ENCODE measurements around the gene RPS14.
A peak's percentile ranks its signal among the peaks of the same experiment; 100 is the strongest.

RPS14 gene

DNA sequence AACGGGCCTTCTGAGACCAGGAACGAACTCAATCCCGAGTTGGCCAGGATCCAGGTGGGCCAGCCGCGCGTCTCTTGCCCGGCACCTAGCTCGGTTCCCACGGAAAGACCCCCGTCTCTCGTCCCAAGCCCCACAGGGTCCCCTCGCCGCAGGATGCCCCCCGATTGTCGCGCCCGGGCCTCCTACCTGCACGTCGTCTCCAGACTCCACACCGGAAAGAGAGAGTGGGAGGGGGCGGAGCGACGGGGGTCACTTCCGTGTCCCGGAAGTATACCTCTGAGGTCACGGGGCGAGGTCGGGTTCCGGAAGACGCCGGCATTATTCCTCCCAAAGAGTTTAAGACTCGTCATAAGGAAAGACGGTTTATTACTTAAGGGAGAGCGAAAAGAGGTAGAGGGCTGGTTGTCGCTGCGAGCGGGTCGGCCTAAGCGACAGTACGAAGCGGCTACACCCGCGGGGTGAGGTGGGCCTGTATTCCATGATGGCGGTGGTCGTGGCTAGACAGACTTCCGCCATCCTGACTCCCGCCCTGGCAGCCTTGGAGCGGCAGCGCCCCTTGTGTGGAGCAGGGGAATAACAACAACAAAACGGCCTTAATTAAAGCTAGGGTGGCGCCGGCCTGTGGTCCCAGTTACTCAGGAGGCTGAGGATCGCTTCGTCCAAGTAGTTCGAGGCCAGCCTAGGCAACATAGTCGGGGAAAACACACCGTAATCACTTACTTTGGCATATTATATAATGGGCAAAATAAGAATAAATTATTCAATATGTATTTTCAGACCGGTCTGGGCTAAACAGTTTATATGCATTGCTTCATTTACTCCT, at the start of gene RPS14:
RPS14 (minus strand) TSS at position 223 of the 823 bp plus-strand sequence. CDS start 2,006 bp downstream, outside the sequence.
- peak; percentile 88 to 89 for DNase-seq (ENCODE audit: low read depth in 1 of 2, low spot score in 1 of 2)

- no peak for DNase-seq (ENCODE audit: low read depth in 1 of 2, low spot score in 1 of 2)
Observed at GRCh38 chr5:150498971-150499370, 49.4 kb upstream of the RPS14 start.

- no peak for DNase-seq (ENCODE audit: low read depth in 1 of 2, low spot score in 1 of 2)
Observed at GRCh38 chr5:150498501-150498900, 49.0 kb upstream of the RPS14 start.

DNA sequence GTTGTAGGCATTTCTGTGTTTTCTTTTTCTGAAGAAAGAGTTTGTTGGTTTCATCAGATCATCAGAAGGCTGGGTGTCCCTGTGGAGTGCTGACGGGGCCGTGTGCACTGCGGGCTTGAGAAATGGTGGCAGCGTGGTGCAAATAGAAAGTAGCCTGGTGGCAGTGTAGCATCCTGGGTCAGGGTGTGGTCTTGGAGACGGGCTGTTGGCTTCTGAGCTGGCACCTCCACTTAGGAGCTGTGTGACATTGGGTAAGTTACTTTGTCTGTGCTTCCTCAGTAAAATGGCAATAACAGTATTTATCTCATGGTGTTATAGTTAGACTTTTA, 48.4 kb upstream of the RPS14 start:
- no peak for DNase-seq (ENCODE audit: low read depth in 1 of 2, low spot score in 1 of 2)

DNA sequence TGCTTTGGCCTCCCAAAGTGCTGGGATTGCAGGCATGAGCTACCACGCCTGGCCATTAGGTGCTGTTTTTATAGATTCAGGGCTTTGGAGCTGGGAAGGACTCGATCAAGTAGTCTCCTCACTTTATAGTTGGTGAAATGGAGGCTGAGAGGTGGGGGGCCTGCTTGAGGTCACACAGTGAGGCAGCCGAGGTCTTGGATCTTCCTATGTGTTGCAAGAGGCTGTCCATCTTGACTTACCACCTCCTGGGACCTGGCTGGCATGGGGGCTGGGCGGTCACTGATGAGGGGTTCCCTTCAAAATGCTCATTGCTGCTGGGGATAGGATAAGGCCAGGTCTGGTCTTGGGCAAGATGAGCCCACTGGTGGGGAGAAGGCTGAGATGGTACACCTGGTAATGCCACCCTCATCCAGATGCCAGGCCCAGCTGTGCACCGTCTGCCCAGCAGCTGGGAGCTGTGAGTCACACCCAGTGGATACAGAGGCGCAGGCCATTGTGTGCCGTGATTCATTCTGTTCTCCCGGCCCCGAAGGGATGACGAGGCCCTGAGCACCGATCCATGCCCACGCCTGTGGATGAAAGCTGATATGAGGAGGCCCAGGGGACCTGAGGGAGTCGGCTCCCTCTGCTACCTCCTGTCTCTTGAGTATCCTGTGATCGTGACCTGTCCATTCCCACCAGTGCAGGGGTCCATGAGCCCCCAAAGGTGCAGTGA, 47.9 kb upstream of the RPS14 start:
- DNase-seq (ENCODE audit: low read depth in 1 of 2, low spot score in 1 of 2) = no peak

DNA sequence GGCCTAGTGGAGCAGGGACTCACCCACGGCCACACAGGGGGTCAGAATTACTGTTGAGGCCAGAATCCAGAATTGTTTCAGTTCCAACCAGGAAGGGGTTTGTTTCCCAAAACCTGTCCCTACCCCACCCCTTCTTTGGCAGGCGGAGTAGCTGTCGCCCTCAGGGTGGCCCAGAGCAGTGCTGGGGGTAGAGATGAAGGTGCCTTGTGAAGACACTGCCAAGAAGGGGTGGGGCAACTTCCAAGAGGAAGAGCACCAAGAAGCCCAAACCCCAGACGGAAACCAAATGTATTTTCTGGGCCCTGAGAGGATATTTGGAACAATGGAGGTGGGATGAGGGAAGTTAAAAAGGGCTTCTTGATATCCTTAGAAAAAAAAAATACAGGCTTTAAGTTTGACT, 47.0 kb upstream of the RPS14 start:
- DNase-seq (ENCODE audit: low read depth in 1 of 2, low spot score in 1 of 2) = no peak

DNA sequence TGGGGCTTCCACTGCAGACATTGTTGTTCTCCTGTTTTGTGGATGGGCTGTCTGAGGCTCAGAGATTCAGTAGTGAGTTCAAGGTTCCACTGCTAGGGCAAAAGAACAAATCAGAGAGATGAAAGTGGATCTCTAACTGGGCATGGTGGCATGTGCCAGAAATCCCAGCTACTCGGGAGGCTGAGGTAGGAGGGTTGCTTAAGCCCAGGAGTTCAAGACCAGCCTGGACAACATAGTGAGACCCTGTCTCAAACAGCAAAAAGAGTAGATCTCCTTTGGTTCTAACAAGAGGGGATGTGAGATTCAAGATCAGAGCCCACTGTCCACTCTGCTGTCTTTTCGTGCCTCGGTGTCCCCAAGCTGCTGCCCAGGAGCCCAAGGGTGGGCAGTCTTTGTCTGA, 46.6 kb upstream of the RPS14 start:
- DNase-seq (ENCODE audit: low read depth in 1 of 2, low spot score in 1 of 2) = no peak

DNA sequence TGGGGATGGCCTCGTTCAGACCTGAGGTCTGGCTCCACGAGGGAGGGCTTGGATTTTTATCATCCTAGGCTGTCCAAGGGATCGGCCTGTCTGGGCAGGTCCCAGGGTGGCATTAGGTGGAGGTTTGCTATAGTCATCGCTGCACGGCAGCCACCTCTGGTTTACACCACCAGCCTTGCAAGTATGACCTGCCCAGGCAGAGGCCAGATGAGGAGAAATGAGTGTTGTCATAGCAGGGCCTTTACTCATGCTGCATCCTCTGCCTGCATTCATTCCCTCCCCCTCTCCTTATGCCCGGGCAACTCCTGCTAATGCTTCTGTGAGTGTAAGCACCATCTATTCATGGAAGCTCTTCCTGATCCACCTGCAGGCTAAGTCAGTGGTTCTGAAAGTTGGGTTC, 43.1 kb upstream of the RPS14 start:
- DNase-seq (ENCODE audit: low read depth in 1 of 2, low spot score in 1 of 2) = no peak

DNA sequence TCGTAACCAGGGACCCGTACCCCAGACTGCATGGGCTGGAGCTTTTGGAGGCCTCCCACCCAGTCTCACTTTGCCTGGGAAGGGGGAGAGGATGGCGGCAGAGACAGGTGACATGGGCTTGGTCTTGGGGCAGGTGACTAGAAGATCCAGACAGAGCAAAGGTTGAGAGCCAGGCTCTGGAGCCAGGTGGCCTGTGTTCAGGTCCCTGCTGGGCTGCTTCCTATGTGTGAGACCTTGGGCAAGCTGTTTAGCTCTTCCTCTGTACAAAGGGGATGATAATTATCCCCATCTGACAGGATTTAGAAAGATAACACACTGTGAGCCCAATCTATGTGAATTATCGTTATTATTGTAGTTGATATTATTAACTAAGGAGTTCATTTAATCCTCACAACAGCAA, 42.3 kb upstream of the RPS14 start:
- no peak for DNase-seq (ENCODE audit: low read depth in 1 of 2, low spot score in 1 of 2)

DNA sequence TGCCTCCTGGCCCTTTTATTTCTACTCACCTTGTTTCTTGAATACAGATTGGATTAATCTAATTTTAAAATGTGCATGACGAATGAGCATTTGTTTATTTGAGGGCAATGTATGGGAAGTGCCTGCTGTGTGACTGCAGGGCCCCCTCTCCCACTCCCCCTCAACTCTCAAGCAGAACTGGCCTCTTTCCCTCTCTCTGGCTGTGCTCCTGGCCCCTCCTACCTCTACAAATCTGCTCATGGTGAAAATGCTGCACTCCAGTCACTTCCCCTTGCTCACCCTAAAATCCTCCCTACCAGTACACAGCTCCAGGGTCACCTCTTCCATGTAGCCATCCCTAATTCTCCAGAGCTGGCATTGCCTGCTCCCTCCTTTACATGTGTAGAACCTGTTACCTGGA, 41.2 kb upstream of the RPS14 start:
- no peak for DNase-seq (ENCODE audit: low read depth in 1 of 2, low spot score in 1 of 2)

GRCh38 chr5:150490296-150490669, 40.7 kb upstream of the RPS14 start:
- DNase-seq (ENCODE audit: low read depth in 1 of 2, low spot score in 1 of 2) = no peak

DNA sequence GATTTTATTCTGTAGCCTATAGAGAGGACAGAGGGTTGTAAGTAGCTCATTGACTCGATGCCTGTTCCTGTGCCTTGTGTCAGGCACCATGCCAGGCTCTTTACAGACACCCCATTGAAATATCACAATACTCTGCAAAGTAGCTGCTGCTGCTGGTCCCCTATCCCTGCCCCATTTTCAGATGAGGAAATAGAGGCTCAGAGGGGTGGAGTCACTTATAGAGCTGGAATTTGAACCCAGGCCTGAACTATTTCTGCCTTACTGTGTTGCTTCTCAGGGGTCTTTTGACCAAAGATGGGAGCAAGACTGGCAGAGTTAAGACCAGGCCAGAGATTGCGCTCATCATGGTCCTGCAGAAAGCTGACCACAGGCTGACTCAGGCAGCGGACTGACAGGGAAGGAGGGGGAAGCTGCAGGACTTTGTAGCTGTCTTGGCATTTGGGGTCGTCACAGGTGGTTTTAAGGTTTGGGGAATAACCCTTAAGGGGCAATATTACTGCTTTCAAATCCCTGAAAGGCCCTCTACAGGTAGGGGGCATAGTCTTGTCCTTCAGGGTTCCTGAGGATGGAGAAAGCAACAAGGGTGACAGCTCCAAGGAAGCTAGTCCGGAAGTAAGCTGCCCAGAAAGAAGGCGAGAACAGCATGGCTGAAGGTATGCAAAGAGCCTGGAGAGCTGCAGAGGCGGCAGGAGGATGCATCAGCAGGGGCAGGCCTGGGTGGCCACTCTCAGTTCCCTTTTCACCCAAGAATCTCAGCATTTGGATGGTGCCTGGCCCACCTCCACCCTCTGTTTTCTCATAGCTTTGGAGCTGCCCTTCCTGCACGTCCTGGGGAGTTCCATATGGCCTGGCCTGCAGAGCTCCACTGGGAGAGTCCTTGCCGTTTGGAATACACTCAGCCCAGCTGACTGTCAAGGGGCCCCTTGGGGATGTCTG, 40.1 kb upstream of the RPS14 start:
- DNase-seq (ENCODE audit: low read depth in 1 of 2, low spot score in 1 of 2) = no peak

- no peak for DNase-seq (ENCODE audit: low read depth in 1 of 2, low spot score in 1 of 2)
Observed at GRCh38 chr5:150488519-150489359, 39.2 kb upstream of the RPS14 start.

DNA sequence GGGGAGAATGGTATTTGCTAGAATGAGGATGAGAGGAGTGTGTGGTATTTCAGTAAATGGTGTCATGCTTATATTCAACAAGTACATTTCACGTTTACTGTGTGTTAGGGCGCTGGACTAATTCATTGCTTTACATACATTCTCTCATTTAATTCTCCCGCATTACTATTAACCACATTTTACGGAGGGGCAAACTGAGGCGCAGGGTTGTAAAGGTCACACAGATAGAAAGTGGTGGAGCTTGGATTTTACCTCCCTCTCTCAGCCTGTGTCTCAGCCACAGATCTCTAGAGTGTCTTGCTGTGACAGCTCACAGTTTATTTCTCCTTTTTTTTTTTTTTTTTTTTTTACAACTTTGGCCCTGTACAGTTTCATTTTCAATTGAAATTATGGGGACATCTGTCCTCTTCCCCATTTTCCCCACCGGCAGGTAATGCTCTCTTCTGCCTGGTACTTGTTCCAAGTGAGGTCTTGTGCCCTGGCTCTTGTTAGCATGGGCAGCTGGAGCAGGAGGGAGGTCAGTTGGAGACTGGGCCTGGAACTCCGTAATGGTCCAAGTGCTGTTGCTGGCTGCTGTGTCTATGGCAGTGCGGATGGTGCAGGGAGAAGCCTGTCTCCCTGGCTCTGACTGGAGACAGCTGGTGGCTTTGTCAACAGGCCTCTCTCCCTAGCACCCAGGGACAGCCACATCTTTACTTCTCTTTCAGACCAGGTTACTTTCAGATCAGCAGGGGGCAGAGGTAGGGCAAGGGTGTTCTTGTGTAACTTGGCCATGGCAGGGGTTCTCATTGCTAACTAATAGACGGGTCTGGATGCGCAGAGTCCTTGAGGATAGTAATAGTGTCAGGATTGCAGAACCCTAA, 37.9 kb upstream of the RPS14 start:
- DNase-seq (ENCODE audit: low read depth in 1 of 2, low spot score in 1 of 2) = no peak

GRCh38 chr5:150486402-150487198, 37.1 kb upstream of the RPS14 start:
- peak in 1 of 2 donors; percentile 26 for DNase-seq (ENCODE audit: low read depth in 1 of 2, low spot score in 1 of 2)

DNA sequence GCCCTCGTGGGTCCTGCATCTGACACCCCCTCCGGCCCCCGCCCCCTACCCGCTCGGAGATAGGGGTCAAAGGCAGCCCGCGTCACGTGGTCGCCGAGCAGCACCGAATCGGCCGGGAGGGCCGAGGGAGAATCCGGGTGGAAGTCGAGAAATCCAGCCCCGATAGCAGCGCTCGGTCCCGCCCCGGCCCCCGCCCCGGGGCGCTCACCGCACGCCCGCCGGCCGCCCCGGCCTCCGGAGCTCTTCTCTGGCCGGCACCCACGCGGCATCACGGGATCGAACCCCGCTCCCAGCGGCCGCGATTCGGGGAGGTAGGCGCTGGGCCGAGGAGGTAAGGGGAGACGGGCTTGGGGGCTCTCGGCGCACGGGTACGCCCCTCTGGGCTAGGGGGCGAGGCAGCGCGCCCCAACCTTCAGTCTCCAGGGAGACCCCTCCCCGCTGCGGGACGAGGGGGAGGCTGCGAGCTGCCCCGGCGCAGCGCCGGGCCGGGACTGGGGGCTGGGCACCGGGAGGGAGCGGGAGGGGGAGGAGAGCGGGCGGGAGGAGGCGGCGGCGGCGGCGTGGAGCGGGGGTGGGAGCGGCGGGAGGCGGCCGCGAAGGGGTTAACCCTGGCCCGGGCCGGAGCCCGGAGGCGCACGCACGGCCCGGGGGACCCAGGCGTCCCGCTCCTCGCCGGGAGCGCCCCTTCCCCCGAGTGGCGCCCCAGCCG, 36.3 kb upstream of the RPS14 start:
- DNase-seq (ENCODE audit: low read depth in 1 of 2, low spot score in 1 of 2) = peak in 1 of 2 donors; percentile 6

GRCh38 chr5:150484964-150485692, 35.6 kb upstream of the RPS14 start:
- no peak for DNase-seq (ENCODE audit: low read depth in 1 of 2, low spot score in 1 of 2)

DNA sequence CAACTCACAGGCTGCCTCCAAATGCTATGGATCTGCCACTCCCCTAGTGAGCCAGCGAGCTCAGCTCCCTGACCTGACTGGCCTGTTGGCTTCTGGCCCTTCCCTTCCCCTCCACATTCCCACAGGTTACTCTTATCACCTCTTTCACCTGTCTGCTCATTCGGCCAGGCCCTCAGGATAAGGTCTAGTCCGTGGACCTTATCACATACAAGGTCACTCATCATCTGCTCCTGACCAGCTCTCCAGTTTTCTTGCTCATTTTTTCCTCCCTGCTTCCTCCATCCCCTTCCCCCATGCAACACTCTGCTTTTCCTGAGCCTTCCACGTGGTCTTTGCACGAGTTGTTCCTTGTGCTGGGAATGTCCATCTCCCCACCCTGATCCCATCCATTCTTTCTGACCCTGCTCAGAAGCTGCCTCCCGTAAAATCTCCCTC, 32.5 kb upstream of the RPS14 start:
- no peak for DNase-seq (ENCODE audit: low read depth in 1 of 2, low spot score in 1 of 2)

Measured in activated T-helper 1 cell treated with anti-CD3 and anti-CD28 coated beads, Interleukin-2, amount 50 U/mL, for 16 hours (primary cell).